ENCODE results near the gene SERHL2.
"Not testable (repeated sequence)": the region's sequence is repeated elsewhere in the genome, so short reads cannot be mapped to it uniquely, and the experiment has no call there.

The SERHL2 gene, protein sequence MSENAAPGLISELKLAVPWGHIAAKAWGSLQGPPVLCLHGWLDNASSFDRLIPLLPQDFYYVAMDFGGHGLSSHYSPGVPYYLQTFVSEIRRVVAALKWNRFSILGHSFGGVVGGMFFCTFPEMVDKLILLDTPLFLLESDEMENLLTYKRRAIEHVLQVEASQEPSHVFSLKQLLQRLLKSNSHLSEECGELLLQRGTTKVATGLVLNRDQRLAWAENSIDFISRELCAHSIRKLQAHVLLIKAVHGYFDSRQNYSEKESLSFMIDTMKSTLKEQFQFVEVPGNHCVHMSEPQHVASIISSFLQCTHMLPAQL

DNA sequence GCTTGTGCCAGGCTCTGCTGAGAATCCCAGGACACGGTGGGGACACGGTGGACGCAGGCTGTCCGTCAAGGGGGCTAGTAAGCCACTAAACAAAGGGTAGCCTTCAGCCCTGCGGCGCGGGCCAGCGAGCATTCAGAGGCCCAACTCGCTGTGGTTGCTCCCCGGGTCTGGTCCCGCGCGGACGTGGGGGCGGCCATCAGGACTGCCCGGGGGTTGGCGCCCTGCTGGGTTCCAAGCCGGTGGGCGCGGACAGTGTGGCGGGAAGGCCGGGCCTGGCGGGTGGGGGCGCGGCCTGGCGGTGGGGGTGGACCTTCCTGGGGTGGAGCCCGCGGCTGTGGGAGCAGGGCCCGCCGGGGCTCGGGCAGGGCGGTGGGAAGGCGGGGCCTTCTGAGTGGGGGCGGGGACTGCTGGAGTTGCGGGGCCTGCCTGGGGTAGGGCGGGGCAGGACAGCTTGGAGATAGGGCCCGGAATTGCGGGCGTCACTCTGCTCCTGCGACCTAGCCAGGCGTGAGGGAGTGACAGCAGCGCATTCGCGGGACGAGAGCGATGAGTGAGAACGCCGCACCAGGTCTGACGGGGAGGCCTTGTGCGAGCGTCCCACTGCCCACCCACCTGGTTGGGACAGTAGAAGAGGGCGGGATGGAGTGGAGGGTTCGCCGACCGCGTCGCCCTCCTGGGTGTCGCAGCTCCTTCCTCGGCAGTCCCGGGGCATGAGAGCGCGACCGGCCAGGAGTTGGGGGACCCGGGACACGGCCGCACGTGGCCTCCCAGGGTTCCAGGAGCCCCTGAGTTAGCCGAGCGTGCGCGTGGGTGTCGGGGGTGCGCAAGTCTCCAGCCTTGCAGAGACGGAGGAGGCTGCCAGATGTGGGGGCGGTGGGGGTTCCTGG lies at the start of gene SERHL2:
SERHL2 (plus strand) TSS at position 482 of the 887 bp plus-strand sequence; CDS start at position 547, 65 bp downstream.
- DNase-seq = peak; percentile 90

DNA sequence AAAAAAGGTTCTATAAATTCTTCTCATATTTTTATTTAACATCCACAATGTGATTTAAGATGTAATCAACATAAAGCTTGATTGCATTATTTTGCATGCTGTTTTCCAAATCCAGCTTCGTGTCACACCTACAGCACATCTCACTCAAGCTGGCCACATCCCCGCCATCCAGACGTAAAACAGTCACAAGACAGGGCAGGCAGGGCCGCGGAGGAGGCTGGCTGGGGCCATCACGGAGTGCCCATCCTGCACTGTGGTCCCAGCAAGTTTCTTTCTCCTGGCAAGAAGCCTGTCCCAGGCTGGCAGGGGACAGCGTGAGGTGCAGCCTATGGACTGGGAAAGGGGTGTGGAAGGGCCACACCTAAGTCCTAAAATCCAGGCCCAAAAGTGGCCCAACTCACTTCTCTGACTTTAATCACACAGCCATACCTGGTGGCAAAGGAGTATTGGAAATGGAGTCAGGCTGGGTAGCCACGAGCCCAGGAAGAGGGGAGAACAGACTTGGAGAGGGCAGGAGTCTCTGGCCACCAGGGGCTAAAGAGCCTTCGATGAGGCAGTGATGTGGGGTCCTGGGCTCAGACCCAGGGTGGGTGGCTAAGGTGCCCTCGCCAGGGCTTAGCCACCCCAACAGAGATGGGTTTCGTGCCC lies 45.3 kb upstream of the SERHL2 start:
- not testable (repeated sequence) for DNase-seq

DNA sequence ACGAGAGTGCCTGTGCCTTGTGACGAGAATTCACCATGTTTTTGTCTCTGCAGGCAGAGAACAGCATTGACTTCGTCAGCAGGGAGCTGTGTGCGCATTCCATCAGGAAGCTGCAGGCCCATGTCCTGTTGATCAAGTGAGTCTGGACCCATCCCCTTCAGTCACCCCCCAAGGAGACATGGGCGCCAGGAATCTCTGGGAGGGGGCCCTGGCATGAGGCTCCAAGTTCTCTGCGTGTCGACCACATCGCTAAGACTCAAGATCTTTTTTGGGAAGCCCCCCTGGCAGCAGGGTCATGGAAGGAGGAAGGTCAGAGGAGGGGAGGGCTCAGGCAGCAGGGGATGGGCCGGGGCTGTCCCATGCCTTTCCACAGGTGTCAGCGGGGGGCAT lies 44.8 kb upstream of the SERHL2 start:
- not testable (repeated sequence) for DNase-seq

DNA sequence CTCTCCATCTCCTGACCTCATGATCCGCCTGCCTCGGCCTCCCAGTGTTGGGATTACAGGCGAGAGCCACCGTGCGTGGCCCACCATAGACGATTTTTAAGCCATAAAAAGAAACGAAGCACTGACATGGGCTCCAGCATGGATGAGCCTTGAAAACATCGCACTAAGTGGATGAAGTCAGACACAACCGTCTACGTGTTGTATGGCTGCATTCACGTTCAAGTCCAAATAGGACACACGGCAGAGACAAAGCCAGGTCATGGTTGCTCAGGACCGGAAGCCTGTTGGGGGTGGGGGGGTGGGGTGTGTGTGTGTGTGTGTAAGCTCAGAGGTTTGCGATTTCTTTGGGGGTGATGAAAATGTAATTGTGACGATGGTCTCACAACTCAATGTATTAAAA lies 44.2 kb upstream of the SERHL2 start:
- DNase-seq = no peak

DNA sequence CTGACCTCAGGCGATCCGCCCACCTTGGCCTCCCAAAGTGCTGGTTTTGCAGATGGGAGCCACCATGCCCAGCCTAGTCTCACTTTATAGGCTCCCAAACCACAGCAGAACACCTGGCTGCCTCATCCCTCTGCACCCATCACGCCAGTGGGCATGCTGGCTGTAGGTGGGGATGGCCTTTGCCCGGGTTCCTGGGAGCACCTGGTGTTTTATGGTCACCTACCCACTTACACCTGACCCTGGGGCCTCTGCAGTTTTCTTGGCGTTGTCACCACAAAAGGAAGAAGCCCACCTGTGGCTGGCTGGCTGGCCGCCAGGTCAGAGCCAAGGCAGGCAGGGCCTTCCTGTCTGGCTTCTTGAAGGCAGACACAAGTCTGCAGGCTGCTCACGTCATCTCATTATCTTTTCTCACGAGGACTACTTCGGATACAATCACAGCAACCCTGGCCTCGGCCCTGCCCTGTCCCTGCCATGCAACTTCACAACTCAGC lies 42.3 kb upstream of the SERHL2 start:
- no peak for DNase-seq

DNA sequence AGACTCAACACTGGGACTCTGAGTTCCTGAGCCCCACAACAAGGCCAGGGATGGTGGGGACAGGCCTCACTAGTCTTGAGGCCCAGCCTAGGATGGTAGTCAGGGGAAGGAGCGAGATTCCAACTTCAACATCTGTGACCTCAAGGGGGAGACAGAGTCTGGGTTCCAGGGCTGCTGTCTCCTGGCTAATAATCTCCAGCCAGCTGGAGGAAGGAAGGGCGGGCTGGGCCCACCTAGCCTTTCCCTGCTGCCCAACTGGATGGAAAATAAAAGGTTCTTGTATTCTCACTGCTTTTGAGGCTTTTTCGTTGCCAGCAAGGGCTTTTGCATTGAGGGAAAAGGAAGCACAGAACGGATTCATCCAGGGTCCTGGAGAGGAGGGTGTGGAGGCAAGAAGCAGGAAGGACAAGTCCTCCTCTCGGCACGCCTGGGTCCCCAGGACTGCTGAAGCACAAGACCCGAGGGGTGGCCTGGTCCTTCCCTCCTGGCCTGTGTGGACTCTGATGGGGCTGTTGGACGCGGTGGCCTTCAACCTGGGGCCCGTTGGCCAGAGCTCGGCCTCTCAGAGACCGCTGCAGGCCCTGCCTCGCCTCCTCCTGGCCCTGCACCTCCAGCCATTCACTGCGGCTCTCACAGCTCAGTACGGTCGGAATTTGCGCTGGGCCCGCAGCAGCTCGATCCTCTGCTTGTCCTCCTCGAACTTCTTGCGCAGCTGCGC lies 41.3 kb upstream of the SERHL2 start:
- not testable (repeated sequence) for DNase-seq

DNA sequence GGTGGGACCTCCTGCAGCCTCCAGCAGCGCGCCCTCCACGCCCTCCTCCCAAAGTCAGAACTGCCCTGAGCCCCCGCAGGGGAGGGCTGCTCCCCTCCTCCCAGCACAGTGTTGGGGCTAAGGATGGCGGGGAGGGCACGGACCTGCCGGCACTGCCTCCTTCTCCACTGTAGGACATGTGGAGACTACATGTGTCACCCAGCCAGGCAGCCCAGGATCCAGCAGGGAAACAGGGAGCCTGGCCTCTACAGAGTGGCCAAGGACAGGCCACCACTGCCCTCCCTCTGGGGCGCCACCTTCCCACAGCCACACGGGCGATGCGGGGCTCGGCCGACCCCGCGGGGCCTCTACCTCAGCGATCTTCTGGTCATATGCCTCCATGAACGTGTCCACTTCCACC lies 39.4 kb upstream of the SERHL2 start:
- not testable (repeated sequence) for DNase-seq

DNA sequence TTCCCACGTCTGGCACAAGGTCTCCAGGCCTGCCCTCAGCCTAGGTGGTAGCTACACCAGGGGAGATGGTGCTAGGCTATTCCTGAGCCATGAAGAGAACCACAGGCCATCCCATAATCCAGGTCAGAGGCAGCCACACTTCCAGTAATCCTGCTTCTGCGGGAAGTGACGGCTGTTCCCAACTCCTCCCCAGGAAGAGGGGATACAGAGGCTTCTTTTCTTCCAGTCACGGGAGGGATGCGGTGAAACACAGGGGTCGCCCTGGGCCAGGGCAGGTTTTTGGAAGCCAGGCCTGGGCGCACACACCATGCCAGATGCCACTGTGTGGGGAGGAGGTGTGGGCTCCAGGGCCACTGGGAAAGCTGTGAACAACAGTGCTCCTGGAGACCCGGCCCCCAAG lies 38.5 kb upstream of the SERHL2 start:
- DNase-seq = not testable (repeated sequence)

DNA sequence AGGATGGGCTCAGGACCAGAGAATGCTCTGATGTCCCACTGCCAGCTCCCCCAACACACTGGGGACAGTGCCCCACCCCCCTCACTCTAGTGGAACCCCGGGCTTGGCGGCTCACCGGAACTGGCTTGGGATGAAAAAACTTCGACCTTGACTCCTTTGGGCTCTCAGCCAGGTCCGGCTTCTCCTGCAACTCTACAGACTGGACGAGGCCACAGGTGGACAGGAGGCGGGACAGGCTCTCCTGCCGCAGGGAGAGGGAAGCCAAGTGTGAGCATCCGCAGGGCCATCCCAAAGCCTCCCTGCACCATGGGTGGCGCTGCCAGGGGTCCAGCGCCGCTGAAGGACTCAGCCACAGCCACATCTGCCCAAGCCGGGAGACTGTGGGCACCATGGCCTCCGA lies 37.9 kb upstream of the SERHL2 start:
- DNase-seq = no peak

DNA sequence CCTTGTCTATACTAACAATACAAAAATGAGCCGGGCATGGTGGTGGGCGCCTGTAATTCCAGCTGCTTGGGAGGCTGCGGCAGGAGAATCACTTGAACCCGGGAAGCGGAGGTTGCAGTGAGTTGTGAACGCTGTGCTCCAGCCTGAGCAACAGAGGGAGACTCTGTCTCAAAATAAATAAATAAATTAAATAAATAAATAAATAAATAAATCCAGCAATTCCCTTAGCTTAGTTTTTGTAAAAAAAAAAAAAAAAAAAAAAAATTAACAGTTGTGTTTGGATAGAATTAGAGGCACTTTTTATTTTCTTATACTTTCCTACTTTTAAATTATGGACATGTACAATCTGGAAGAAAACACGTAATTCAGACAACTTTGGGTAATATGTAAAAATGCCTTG lies 36.7 kb upstream of the SERHL2 start:
- not testable (repeated sequence) for DNase-seq

DNA sequence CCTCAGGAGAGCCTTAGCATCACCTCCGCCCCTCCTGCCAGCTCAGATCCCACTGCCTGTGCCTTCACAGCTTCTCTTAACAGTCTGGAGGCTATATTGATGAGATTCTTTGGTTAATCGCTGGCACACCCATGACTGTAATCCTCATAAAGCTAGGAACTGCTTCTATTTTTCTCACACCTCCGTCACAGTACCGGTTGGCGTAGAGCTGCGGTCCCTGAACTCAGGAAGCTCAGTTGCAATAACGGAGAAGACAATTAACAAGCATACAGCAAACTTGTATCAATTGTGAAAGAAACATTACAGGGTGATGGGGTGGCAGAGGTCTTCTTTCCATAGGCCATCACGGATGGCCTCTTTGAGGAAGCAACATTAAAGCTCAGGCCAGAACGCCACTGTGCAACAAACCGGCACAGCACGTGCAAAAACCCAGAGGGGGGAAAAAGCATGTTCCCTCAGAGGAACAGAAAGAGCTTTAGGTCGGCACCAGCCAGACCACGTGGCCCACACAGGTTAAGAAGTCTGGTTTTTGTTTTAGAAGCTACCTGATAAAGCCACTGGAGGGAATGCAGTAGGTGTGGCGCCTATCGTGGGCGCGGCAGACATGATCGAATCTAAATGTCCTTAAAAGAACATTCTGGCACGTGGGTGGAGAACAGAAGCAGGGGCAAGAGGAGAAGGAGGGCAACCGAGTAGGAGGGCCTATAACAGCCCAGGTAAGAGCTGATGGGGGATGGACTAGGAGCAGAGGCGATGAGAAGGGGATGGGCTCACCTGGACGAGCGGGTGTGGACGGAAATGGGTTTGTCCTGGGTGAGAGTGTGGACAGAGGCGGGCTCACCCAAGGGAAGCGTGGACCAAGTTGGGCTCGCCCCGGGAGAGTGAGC lies 34.9 kb upstream of the SERHL2 start:
- DNase-seq = not testable (repeated sequence)

DNA sequence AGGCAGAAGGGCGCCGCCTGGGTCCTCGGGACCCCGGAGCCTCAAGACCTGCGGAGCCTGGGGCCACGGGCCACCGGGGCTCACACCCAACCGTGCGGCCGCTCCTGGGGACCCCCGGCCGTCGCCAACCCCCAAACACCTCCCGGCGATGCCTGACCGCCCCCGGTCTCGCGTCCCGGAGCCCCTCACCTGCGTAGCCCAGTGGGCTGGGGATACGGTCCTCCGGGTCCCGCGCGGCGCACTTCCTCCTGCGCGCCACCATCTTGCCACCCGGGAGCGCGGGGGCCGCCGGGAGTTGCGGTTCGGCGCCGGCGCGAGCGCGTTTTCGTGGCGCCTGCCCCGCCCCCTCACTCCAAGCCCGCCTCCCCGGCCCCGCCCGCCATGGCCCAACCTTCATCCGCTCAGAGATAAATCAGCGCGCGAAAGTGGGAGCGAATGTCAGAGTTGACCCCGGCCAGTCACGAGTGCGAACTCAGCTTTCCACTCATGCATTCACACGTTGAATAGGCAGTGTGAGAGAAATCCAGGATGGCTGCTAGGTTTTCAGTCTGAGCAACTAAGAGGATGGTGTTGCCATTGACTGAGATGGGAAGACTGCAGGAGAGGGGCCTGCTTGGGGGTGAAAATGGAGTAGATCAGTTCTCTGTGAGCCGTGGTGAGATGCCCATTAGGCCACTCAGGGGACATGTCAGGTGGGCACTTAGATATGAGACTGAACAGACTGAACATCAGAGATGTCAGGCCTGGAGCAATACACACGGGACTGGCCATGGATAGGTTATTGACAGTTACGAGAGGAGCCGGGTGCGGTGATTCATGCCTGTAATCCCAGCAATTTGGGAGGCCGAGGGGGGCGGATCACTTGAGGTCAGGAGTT lies 34.0 kb upstream of the SERHL2 start, which contains the start of gene RRP7A:
RRP7A (minus strand) TSS at position 272 of the 877 bp plus-strand sequence; CDS start at position 262, 10 bp downstream.
- DNase-seq = peak; percentile 88

DNA sequence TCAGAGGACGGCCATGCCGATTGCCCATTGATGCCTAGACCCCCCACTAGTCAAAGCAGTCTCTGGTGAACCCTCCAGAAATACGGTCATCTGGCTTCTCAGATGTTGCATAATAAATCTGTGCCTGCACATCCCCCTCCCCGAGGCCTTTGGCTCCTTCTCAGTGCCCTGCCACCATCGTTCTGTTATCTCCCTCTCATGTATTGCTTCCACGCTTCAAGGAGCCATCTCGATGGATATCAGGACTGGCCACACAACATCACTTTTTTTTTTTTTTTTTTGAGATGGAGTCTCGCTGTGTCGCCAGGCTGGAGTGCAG lies 32.6 kb upstream of the SERHL2 start:
- no peak for DNase-seq

DNA sequence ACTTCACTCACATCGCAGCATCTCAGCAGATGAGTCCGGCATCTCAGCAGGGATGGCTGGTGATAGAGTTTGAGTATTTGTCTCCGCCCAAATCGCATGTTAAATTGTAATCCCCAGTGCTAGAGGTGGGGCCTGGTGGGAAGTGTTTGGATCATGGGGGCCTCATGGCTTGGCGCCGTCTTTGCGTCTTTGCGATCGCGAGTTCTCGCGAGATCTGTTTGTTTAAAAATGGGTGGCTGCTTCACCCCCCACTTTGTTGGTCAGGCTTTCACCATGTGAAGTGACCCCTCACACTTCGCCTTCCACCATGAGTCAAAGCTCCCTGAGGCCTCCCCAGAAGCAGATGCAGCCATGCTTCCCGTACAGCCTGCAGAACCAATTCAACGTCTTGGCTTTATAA lies 31.2 kb upstream of the SERHL2 start:
- no peak for DNase-seq

DNA sequence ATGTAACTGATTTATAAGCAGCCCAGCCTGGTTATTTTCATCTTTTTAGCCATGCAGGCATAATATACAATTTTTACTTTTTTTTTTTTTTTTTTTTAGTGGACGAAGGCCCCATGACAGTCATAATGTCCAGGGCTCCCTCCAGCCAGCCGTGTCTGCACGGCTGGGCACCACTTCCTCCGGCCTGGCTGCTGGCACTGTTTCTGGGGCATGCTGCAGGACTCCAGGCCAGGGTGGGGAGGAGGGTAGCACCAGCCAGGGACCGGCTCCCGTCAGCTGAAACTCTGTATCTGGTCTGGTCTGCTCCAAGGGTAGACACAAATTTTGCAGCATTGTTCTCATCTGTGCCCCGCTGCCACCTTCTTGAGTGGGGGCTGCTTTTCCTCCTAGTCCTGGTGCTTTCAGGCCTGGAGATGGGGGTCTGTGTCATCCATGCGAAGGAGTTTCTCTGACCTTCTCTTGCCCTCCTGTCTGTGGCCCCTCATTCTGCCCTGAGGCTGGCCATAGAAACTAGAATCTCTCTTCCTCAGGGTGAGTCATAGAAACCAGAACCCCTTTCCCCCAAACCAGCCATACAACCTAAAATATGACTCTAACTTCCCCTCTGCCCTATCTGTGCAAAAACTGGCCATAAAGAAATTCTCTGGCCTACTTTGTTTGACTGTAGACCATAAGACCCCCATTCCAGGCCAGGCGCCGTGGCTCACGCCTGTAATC lies 25.0 kb upstream of the SERHL2 start:
- DNase-seq = no peak

DNA sequence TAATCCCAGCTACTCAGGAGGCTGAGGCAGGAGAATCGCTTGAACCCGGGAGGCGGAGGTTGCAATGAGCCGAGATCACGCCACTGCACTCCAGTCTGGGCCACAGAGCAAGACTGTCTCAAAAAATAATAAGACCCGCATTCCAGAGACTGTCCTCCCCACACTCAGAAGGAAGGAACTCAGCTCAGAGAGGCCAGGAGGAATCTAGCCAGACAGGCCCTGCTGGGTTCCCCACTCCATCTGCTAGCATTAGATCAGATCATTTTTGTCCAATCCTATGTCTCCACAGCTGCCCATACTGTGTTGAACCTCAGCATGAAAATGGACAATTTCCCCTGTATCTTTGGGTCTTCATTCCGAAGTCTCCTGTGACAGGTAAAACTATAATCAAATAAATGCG lies 24.3 kb upstream of the SERHL2 start:
- DNase-seq = not testable (repeated sequence)

DNA sequence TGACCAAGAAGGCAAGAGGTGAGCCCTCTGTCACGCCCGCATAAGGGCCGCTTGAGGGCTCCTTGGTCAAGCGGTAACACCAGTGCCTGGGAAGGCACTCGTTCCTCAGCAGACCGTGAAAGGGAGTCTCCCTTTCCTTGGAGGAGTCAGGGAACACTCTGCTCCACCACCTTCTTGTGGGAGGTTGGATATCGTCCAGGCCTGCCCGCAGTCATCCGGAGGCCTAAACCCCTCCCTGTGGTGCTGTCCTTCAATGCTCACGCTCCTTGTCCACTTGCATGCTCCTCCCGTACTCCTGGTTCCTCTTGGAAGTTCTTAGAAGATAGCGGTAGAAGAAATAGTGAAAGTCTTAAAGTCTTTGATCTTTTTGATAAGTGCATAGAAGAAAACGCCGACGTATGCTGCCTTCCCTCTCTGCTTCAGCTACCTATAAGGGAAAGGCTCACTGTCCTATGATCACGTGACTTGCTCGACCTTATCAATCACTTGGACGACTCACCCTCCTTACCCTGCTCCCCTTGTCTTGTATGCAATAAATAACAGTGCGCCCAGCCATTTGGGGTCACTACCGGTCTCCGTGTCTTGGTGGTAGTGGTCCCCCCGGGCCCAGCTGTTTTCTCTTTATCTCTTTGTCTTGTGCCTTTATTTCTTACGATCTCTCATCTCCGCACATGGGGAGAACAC lies 22.2 kb upstream of the SERHL2 start:
- DNase-seq = not testable (repeated sequence)

DNA sequence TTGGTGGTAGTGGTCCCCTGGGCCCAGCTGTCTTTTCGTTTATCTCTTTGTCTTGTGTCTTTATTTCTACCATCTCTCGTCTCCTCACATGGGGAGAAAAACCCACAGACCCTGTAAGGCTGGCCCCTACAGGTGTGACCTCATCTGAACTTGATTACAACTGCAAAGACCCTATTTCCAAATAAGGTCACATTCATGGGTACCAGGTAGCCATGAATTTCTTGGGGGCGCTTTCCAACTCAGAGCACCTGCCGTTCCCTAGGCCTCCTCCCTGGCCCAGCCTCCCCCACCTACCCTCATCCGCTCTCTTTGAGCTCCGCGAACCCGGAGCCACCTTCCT lies 20.1 kb upstream of the SERHL2 start:
- no peak for DNase-seq

DNA sequence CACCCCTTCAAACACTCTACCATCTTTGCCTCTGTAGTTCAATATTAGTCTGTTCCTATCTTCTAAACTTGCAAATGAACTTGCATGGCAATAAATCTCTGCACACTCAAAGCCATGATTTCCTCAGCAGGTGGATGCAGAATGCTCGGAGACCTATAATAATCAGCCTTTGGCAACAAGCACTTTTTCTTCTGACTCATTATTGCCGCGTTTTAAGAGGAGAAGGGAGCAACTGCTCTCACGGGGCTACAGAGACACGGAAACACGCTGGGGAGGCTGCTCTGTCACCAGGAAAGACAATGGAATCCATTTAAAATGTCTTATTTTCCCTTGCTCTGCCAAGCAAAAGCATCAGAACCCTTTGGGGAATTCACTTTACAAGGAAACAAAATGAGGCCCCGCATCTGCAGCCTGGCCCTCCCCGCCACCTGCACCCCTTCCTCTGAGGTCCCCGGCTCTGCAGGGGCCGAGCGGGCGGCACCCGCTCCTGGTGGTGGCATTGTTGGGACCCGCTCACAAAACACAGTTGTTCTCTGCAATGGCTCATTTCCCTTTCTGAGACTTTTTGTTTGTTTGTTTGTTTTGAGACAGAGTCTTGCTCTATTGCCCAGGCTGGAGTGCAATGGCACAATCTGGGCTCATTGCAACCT lies 18.5 kb upstream of the SERHL2 start:
- DNase-seq = not testable (repeated sequence)
